Astrocyte (in vitro differentiated cells and primary cell): ENCODE measurements around the gene CDH1.

ENCODE experiments used
- EZH2 ChIP-seq: IDR thresholded peaks from 2 replicates; pipeline ENCODE4 v1.6.1; 2012; ENCODE audit warnings: mild to moderate bottlenecking, low read length, inconsistent platforms; ENCODE audit not compliant: insufficient read depth
- TF ChIP-seq, protein P1 (sequence below): IDR thresholded peaks from 2 replicates; pipeline ENCODE4 v1.5.1; 2011; ENCODE audit warnings: low read depth, mild to moderate bottlenecking, inconsistent platforms, low read length, moderate library complexity; ENCODE audit not compliant: insufficient read depth

GRCh38 chr16:68784721-68785120, 47.6 kb downstream of the CDH1 start:
- TF ChIP-seq, protein P1, sequence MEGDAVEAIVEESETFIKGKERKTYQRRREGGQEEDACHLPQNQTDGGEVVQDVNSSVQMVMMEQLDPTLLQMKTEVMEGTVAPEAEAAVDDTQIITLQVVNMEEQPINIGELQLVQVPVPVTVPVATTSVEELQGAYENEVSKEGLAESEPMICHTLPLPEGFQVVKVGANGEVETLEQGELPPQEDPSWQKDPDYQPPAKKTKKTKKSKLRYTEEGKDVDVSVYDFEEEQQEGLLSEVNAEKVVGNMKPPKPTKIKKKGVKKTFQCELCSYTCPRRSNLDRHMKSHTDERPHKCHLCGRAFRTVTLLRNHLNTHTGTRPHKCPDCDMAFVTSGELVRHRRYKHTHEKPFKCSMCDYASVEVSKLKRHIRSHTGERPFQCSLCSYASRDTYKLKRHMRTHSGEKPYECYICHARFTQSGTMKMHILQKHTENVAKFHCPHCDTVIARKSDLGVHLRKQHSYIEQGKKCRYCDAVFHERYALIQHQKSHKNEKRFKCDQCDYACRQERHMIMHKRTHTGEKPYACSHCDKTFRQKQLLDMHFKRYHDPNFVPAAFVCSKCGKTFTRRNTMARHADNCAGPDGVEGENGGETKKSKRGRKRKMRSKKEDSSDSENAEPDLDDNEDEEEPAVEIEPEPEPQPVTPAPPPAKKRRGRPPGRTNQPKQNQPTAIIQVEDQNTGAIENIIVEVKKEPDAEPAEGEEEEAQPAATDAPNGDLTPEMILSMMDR, result no peak
- no peak for TF ChIP-seq EZH2
